Skeletal muscle tissue (tissue), 4 donors: ENCODE data around the gene KRTAP10-2. TPM values are rescaled to one million over a fixed set of nuclear protein-coding genes. Genes with fewer than 3 reads are reported as not detected.

Source experiments
- H3K27ac ChIP-seq: one replicate; pipeline ENCODE4 v1.7.0; 2013; ENCODE audit warnings: mild to moderate bottlenecking, low read depth, low read length, inconsistent platforms
- H3K27me3 ChIP-seq, 3 donors: one replicate each; pipeline ENCODE4 v1.7.0; 2013; ENCODE audit warnings: low read length in 3 of 3; ENCODE audit not compliant: control insufficient read depth in 3 of 3, insufficient read depth in 3 of 3
- H3K36me3 ChIP-seq, 3 donors: one replicate each; pipeline ENCODE4 v1.7.0; 2013; ENCODE audit warnings: low read length in 3 of 3; ENCODE audit not compliant: control insufficient read depth in 3 of 3, insufficient read depth in 3 of 3
- H3K4me1 ChIP-seq, 3 donors: one replicate each; pipeline ENCODE4 v1.7.0; 2013; ENCODE audit warnings: low read length in 3 of 3, mild to moderate bottlenecking in 3 of 3; ENCODE audit not compliant: control insufficient read depth in 3 of 3, insufficient read depth in 3 of 3
- H3K4me3 ChIP-seq, 3 donors: one replicate each; pipeline ENCODE4 v1.7.0; 2013; ENCODE audit warnings: low read length in 3 of 3
- H3K9ac ChIP-seq, 3 donors: one replicate each; pipeline ENCODE4 v1.7.0; 2013; ENCODE audit warnings: low read length in 3 of 3, mild to moderate bottlenecking in 3 of 3, moderate library complexity in 2 of 3, low read depth in 1 of 3
- H3K9me3 ChIP-seq, 3 donors: one replicate each; pipeline ENCODE4 v1.7.0; 2013; ENCODE audit warnings: low read length in 3 of 3; ENCODE audit not compliant: control insufficient read depth in 3 of 3
- total RNA-seq: library from RNA; depleted of rRNA; stranded (reverse); fragments of >200 nt; gene quantifications from one replicate; pipeline ENCODE4 v1.2.3, GENCODE V29; 2014
- donor health status: Osteomylitis.

Gene KRTAP10-2
- total RNA-seq, 1 donor from 2014 or later = not detected

DNA sequence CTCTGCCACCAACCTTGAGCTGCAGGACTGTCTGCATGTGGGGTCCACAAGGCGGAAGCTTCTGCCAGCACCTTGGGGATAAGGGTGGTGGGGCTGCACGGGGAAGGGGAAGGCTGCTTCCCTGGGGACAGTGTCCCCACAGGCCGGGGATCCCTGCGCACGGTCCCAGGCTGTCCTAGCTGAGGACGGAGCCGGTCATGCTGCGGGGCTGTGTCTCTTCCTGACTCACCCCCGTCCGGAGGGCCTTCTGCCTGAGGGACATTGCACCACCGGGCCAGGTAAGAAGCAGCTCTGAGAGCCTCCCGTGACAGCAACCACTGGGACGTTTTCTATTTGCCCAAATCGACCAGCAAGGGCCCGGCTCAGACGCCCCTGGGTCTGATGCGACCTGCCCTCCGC is 41.2 kb downstream of the KRTAP10-2 start:
- peaks cover 44 to 72% (median 64%) of the 10 kb centered on the region in 3 donors for H3K27me3 ChIP-seq
- H3K4me1 ChIP-seq = peaks cover 0 to 5% (median 2%) of the 10 kb centered on the region in 3 donors
- no peaks in the 10 kb centered on the region for H3K36me3 ChIP-seq
- no peak overlapping the region for H3K9ac ChIP-seq
- no peaks in the 10 kb centered on the region for H3K9me3 ChIP-seq
- no peak overlapping the region for H3K4me3 ChIP-seq
- H3K27ac ChIP-seq = no peak overlapping the region

DNA sequence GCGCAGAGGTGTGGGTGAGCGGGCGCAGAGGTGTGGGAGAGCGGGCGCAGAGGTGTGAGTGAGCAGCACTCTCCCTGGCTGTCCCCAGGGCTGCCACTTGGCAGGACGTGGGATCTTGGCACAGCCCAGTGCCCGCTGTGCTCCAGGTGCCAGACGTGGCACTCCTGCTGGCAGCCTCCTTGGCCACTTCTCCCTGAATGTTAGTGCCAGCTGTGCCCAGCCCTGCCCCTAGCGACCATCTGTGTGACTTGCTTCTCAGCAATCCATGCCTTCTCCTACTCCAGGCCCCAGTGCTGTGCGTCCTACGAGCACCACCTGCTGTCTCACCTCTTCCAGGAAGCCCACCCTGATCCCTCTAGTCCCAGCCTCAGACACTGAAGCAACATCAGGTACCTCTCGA is 41.8 kb downstream of the KRTAP10-2 start:
- Histone ChIP-seq H3K27me3 (peaks cover 44 to 72% (median 64%) of the 10 kb centered on the region in 3 donors), H3K27ac (no peak overlapping the region), H3K4me3 (no peak overlapping the region), H3K36me3 (no peaks in the 10 kb centered on the region), H3K4me1 (peaks cover 0 to 5% (median 2%) of the 10 kb centered on the region in 3 donors), H3K9me3 (no peaks in the 10 kb centered on the region), H3K9ac (no peak overlapping the region)

DNA sequence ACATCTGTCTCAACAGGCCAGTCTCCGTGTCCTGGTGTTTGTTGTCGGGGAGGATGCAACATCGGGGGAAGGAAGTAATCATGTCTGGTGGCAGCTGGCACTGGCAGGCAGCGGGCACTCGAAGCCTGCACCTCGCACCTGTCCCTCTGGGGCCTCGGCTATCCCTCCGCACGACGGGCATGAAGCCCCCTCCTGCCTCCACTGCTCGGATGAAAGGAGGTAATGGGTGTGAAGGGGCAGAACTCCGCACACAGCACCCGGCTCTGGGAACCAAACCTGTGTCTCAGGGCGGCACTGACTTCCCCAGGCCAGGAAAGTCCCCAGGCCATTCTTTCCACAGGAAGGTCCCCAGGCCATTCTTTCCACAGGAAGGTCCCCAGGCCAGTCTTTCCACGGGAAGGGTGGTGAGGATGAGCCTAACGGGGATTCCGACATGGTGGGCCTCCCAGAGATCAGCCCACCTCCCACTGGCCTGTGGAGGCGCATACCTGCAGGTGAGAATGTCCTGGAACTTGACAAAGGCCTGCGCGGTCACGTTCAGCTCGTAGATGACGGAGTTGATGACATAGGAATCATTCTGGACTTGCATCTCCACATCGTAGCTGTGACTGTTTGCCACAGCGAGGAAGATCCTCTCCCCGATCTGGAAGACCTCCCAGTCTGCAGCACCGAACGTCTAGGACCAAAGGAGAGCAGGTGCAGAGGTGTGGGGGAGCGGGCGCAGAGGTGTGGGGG is 42.4 kb downstream of the KRTAP10-2 start:
- Histone ChIP-seq H3K27me3 (peaks cover 44 to 69% (median 64%) of the 10 kb centered on the region in 3 donors), H3K9me3 (no peaks in the 10 kb centered on the region), H3K36me3 (no peaks in the 10 kb centered on the region), H3K9ac (no peak overlapping the region), H3K27ac (no peak overlapping the region), H3K4me1 (peaks cover 0 to 5% (median 2%) of the 10 kb centered on the region in 3 donors), H3K4me3 (no peak overlapping the region)

DNA sequence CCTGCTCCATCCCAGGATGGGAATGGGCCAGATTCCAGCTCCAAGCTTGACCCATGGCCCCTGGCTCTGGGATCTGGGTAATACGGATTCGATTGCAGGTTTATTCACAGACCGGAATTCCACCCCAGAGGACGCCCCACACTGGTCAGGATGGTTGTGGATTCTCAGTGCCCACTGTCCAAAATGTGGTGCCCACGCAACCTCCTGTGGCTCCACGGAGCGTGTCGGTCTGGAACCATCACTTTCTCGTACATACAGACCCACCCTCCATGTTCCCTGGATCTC is 42.9 kb downstream of the KRTAP10-2 start:
- Histone ChIP-seq H3K4me3 (no peak overlapping the region), H3K9me3 (no peaks in the 10 kb centered on the region), H3K27ac (no peak overlapping the region), H3K9ac (no peak overlapping the region), H3K36me3 (no peaks in the 10 kb centered on the region), H3K4me1 (peaks cover 0 to 5% (median 2%) of the 10 kb centered on the region in 3 donors), H3K27me3 (peaks cover 44 to 69% (median 59%) of the 10 kb centered on the region in 3 donors)

DNA sequence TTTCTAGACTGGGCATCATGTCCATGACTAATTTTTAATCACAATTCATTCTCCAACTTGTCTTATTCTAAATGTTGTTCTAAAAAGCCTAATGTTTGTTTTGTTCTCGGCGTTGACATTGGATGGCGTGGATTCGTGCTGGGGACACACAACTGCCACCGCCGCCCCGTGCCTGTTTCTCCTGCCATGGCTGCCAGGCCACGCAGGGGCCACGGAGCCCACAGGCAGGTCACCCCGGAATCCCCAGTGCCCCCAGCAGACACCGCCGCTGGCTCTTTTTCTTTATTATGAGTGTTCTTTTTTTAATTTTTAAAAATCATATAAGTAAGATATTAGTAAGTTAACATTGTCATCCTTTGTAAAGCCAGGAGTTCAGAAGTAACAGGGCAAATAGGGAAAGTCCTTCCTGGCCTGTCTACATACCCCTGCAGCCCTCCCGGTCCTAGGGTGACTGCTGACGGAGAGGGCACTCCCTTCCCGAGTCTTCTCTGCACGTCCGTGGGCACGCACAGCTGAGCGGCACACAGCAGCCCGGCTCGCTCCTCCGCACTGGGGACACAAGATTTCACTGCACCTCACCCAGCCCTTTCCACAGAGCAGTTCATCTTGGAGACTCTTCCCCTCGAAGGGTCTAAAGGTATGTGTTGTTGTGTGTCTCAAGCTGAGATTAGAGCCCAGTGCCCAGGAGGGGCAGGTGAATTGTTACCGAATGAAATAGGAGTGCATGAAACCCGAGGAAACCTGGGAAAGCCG is 43.5 kb downstream of the KRTAP10-2 start:
- Histone ChIP-seq H3K9ac (no peak overlapping the region), H3K4me3 (no peak overlapping the region), H3K36me3 (no peaks in the 10 kb centered on the region), H3K27ac (no peak overlapping the region), H3K9me3 (no peaks in the 10 kb centered on the region), H3K4me1 (peaks cover 0 to 5% (median 2%) of the 10 kb centered on the region in 3 donors), H3K27me3 (peaks cover 44 to 64% (median 58%) of the 10 kb centered on the region in 3 donors)

DNA sequence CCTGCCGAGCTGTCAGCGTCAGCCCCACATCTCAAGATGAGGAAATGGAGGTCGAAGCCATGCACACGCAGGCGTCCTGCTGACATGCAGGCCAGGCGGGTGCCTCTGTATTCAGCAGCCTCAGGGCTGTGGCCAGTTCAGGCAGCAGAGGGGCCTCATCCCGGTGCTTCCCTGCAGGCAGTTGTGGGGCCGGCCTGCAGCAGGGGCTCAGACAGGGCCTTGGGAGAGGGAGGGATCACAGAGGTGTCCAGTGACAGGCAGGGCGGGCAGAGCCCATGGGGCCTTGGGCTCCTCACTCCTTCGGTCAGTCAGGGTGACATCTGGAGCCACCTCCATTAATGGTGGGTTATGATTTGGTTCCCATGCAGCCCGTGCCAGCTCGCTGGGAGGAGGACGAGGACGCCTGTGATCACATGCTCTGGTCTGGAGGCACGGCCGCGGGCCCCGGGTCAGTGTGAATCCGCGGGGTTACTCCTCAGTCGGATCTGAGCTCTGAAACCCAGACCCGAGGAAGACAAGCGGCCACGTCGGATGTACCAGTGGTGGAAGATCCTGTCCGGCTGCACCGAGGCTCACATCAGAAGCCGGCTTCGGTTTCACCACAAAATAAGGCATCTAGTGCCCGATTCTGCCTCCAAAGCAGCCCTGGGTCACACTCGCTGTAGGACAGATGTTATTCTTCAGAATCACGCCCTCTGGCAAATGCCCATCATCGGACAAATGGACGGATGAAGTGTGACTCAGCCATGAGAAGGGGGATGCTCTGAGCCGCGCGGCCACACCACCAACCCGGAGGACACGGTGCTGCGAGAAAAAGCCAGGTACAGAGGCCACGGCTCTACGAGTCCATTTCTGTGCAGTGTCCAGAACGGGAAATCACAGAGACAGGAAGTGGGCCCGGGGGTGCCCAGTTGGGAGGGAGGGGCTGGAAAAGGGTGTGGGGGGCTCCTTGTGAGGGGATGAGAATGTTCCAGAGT is 44.7 kb downstream of the KRTAP10-2 start:
- Histone ChIP-seq H3K27ac (no peak overlapping the region), H3K27me3 (peaks cover 43 to 58% (median 55%) of the 10 kb centered on the region in 3 donors), H3K9me3 (no peaks in the 10 kb centered on the region), H3K9ac (no peak overlapping the region), H3K36me3 (no peaks in the 10 kb centered on the region), H3K4me1 (peaks cover 0 to 5% (median 2%) of the 10 kb centered on the region in 3 donors), H3K4me3 (no peak overlapping the region)

DNA sequence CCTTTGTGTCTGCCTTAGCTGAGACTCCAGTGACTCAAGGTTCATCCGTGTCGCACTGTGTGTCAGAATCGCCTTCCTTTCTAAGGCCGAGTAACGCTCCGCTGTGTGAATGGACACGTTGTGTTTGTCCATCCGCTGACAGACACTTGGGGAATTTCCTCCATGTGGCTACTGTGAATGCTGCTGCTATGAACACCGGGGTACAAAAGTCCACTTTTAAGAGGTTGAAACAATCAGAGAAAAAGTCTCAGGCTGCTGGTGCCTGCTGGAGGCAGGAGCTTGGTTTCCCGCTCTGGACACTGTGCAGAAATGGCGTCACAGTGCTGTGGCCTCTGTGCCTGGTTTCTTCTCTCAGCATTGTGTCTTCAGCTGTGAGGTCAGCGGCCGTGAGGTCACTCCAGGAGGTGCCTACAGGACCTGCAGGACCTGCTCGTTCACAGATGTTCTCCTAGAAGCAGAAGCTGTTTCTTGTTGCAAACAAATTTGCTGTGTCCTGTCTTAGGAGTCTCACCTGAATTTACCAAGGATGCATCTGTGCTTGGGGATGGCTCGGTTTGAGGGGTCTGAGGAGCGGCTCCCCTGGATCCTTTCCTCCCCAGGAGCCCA is 45.5 kb downstream of the KRTAP10-2 start:
- Histone ChIP-seq H3K4me1 (peaks cover 0 to 5% (median 2%) of the 10 kb centered on the region in 3 donors), H3K9ac (no peak overlapping the region), H3K27ac (no peak overlapping the region), H3K27me3 (peaks cover 35 to 50% (median 47%) of the 10 kb centered on the region in 3 donors), H3K36me3 (no peaks in the 10 kb centered on the region), H3K4me3 (no peak overlapping the region), H3K9me3 (no peaks in the 10 kb centered on the region)

DNA sequence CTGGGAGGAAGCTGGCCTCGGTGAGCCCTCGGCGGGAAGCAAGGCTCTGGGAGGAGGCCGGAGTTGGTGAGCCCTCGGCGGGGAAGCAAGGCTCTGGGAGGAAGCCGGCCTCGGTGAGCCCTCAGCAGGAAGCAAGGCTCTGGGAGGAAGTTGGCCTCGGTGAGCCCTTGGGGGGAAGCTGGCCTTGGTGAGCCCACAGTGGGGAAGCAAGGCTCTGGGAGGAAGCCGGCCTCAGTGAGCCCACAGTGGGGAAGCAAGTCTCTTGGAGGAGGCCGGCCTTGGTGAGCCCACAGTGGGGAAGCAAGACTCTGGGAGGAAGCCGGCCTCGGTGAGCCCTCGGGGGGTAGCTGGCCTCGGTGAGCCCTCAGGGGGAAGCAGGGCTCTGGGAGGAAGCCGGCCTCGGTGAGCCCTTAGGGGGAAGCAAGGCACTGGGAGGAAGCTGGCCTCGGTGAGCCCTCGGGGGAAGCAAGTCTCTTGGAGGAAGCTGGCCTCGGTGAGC is 47.4 kb downstream of the KRTAP10-2 start:
- Histone ChIP-seq H3K9ac (no peak overlapping the region), H3K9me3 (no peaks in the 10 kb centered on the region), H3K36me3 (no peaks in the 10 kb centered on the region), H3K27ac (no peak overlapping the region), H3K4me1 (no peaks in the 10 kb centered on the region), H3K27me3 (peaks cover 24 to 46% (median 45%) of the 10 kb centered on the region in 3 donors), H3K4me3 (no peak overlapping the region)
